Renal pelvis (tissue), 4 donors: ENCODE measurements around the gene CCNY. TPM values are rescaled to one million over a fixed set of nuclear protein-coding genes. Genes with fewer than 3 reads are reported as not detected.
A peak's percentile ranks its signal among the peaks of the same experiment; 100 is the strongest.

Experiments
- DNase-seq: peaks from one replicate; pipeline ENCODE4 v3.0.0-alpha.2; 2013
- polyA plus RNA-seq, 3 donors: library from polyadenylated mRNA; unstranded; fragments of 120-200 nt; gene quantifications; one replicate each; pipeline ENCODE4 v1.2.1, GENCODE V29; 2013; ENCODE audit not compliant: insufficient read length in 3 of 3

CCNY gene
- polyA plus RNA-seq, 3 donors = 98.3 to 102 (median 101) TPM

- no peak for DNase-seq
These were observed 112.7 kb downstream of the CCNY start for GRCh38 chr10:35448687-35449662.

- no peak for DNase-seq
These were observed 113.6 kb downstream of the CCNY start for GRCh38 chr10:35449944-35450343.

GRCh38 chr10:35451151-35452016 is 115.1 kb downstream of the CCNY start:
- DNase-seq = no peak

GRCh38 chr10:35452171-35452570 is 115.9 kb downstream of the CCNY start:
- no peak for DNase-seq

GRCh38 chr10:35452847-35453246 is 116.5 kb downstream of the CCNY start:
- no peak for DNase-seq

GRCh38 chr10:35453855-35454532 is 117.7 kb downstream of the CCNY start:
- no peak for DNase-seq

GRCh38 chr10:35456153-35456720 is 119.9 kb downstream of the CCNY start:
- no peak for DNase-seq

GRCh38 chr10:35456784-35457183 is 120.5 kb downstream of the CCNY start:
- no peak for DNase-seq

GRCh38 chr10:35458500-35459448 is 122.5 kb downstream of the CCNY start:
- peak; percentile 74 for DNase-seq

- no peak for DNase-seq
These were observed 123.1 kb downstream of the CCNY start for GRCh38 chr10:35459449-35459847.

GRCh38 chr10:35460852-35461460 is 124.6 kb downstream of the CCNY start:
- no peak for DNase-seq

GRCh38 chr10:35462491-35462934 is 126.2 kb downstream of the CCNY start:
- no peak for DNase-seq

GRCh38 chr10:35463105-35463867 is 127.0 kb downstream of the CCNY start:
- DNase-seq = no peak

- DNase-seq = no peak
These were observed 127.6 kb downstream of the CCNY start for GRCh38 chr10:35463878-35464277.

GRCh38 chr10:35464825-35465456 is 128.6 kb downstream of the CCNY start:
- DNase-seq = no peak

GRCh38 chr10:35465673-35466072 is 129.4 kb downstream of the CCNY start:
- DNase-seq = no peak

GRCh38 chr10:35466170-35466569 is 129.9 kb downstream of the CCNY start:
- DNase-seq = no peak

- no peak for DNase-seq
These were observed 130.4 kb downstream of the CCNY start for GRCh38 chr10:35466661-35467060.

GRCh38 chr10:35467186-35467585 is 130.9 kb downstream of the CCNY start:
- no peak for DNase-seq
